ENCODE measurements around the gene KIAA0040. TPM values are rescaled to one million over a fixed set of nuclear protein-coding genes. Genes with fewer than 3 reads are reported as not detected.
A peak's percentile ranks its signal among the peaks of the same experiment; 100 is the strongest.

The KIAA0040 gene
- total and polyA plus RNA-seq, 2 donors (not counting 1 experiment from before 2014, with no cell fraction given) = 93.6 to 106 TPM

GRCh38 chr1:175164751-175165150 is 27.8 kb downstream of the KIAA0040 start:
- no peak overlapping the region for H2AFZ ChIP-seq (ENCODE audit: insufficient read depth, low read depth, low read length, poor library complexity, severe bottlenecking)
- no peak overlapping the region for H3K4me3 ChIP-seq (ENCODE audit: control extremely low read depth in 1 of 5, extremely low read depth in 1 of 5, insufficient read depth in 1 of 5, low read depth in 2 of 5, low read length in 4 of 5)
- intact Hi-C loops (cut with micrococcal nuclease) = no loop called here
- H3K4me3 Mint-ChIP-seq = no peak overlapping the region
- no peaks in the 10 kb centered on the region for H3K27me3 ChIP-seq (replicated peaks in 1 of 4; ENCODE audit: control extremely low read depth in 1 of 4, control insufficient read depth in 3 of 4, insufficient read depth in 4 of 4, low read length in 3 of 4)
- H3K4me1 ChIP-seq (ENCODE audit: control insufficient read depth in 2 of 2, insufficient read depth in 2 of 2, low read length in 2 of 2) = peaks cover 1 to 3% of the 10 kb centered on the region in 2 donors
- WGBS (ENCODE audit: insufficient coverage) = no CpG with 5 or more reads among the region's 2 CpGs
- DNase-seq = no peak
- POLR2A ChIA-PET = no interaction called here
- H3K9me3 ChIP-seq (ENCODE audit: control extremely low read depth in 1 of 3, control insufficient read depth in 2 of 3, insufficient read depth in 1 of 3, low read length in 2 of 3) = no peaks in the 10 kb centered on the region
- peaks cover 28% of the 10 kb centered on the region for H3K4me1 Mint-ChIP-seq
- peak overlapping the region; percentile 63 for H3K27ac Mint-ChIP-seq
- no peak overlapping the region for H3K4me2 ChIP-seq (replicated peaks; ENCODE audit: low read depth, low read length, poor library complexity, severe bottlenecking)
- peaks cover 31% of the 10 kb centered on the region for H3K79me2 ChIP-seq (ENCODE audit: control insufficient read depth, insufficient read depth, low read length)
- H4K20me1 ChIP-seq (ENCODE audit: control insufficient read depth, insufficient read depth, low read length, poor library complexity, severe bottlenecking) = peaks cover 77% of the 10 kb centered on the region
- no peaks in the 10 kb centered on the region for H3K27me3 Mint-ChIP-seq
- H3K9ac ChIP-seq (ENCODE audit: low read length) = no peak overlapping the region
- CTCF ChIA-PET = interaction anchor here (2.4 to 8.5 kb wide), 3 partner anchors 10 to 154 kb away, joined by 11 to 93 read pairs (median 16); no protein-coding TSS in a partner anchor
- no peak overlapping the region for H3K27ac ChIP-seq (ENCODE audit: low read length in 2 of 2)
- H3K36me3 ChIP-seq (replicated peaks in 1 of 2; ENCODE audit: control extremely low read depth in 1 of 2, control insufficient read depth in 1 of 2, extremely low read depth in 1 of 2, insufficient read depth in 2 of 2, low read length in 1 of 2) = peaks cover 41 to 98% of the 10 kb centered on the region in 2 experiments
- no peak for ATAC-seq (ENCODE audit: low read depth)
- no peak for TF ChIP-seq EZH2 (IDR thresholded peaks at IDR 0.05; ENCODE audit: borderline replicate concordance, insufficient read depth, low read depth, low read length, poor library complexity, severe bottlenecking)
- no peak for TF ChIP-seq CTCF (IDR thresholded peaks at IDR 0.05)
- no peaks in the 10 kb centered on the region for H3K9me3 Mint-ChIP-seq (ENCODE audit: insufficient read depth)

GRCh38 chr1:175163702-175164101 is 28.9 kb downstream of the KIAA0040 start:
- H3K27ac Mint-ChIP-seq = peak overlapping the region; percentile 67
- H3K9me3 ChIP-seq (ENCODE audit: control extremely low read depth in 1 of 3, control insufficient read depth in 2 of 3, insufficient read depth in 1 of 3, low read length in 2 of 3) = no peaks in the 10 kb centered on the region
- H3K4me1 Mint-ChIP-seq = peaks cover 19% of the 10 kb centered on the region
- H3K27me3 ChIP-seq (replicated peaks in 1 of 4; ENCODE audit: control extremely low read depth in 1 of 4, control insufficient read depth in 3 of 4, insufficient read depth in 4 of 4, low read length in 3 of 4) = no peaks in the 10 kb centered on the region
- CTCF ChIA-PET = interaction anchor here (1.3 to 8.5 kb wide), 5 partner anchors 9 to 174 kb away, joined by 3 to 93 read pairs (median 11); no protein-coding TSS in a partner anchor
- DNase-seq (no peak), ATAC-seq (ENCODE audit: low read depth) (no peak)
- POLR2A ChIA-PET = no interaction called here
- no peaks in the 10 kb centered on the region for H3K9me3 Mint-ChIP-seq (ENCODE audit: insufficient read depth)
- H3K27ac ChIP-seq (ENCODE audit: low read length in 2 of 2) = peak overlapping the region in 1 of 2 donors; percentile 21
- H3K4me1 ChIP-seq (ENCODE audit: control insufficient read depth in 2 of 2, insufficient read depth in 2 of 2, low read length in 2 of 2) = no peaks in the 10 kb centered on the region
- no peak overlapping the region for H3K4me3 Mint-ChIP-seq
- TF ChIP-seq EZH2 (IDR thresholded peaks at IDR 0.05; ENCODE audit: borderline replicate concordance, insufficient read depth, low read depth, low read length, poor library complexity, severe bottlenecking) = no peak
- no peak for TF ChIP-seq CTCF (IDR thresholded peaks at IDR 0.05)
- no peak overlapping the region for H3K4me3 ChIP-seq (ENCODE audit: control extremely low read depth in 1 of 5, extremely low read depth in 1 of 5, insufficient read depth in 1 of 5, low read depth in 2 of 5, low read length in 4 of 5)
- peaks cover 77% of the 10 kb centered on the region for H4K20me1 ChIP-seq (ENCODE audit: control insufficient read depth, insufficient read depth, low read length, poor library complexity, severe bottlenecking)
- intact Hi-C loops (cut with micrococcal nuclease) = no loop called here
- peaks cover 42 to 97% of the 10 kb centered on the region in 2 experiments for H3K36me3 ChIP-seq (replicated peaks in 1 of 2; ENCODE audit: control extremely low read depth in 1 of 2, control insufficient read depth in 1 of 2, extremely low read depth in 1 of 2, insufficient read depth in 2 of 2, low read length in 1 of 2)
- H2AFZ ChIP-seq (ENCODE audit: insufficient read depth, low read depth, low read length, poor library complexity, severe bottlenecking) = no peak overlapping the region
- no peak overlapping the region for H3K4me2 ChIP-seq (replicated peaks; ENCODE audit: low read depth, low read length, poor library complexity, severe bottlenecking)
- 83% methylated on average over 3 of the region's 4 CpGs for WGBS (ENCODE audit: insufficient coverage)
- no peak overlapping the region for H3K9ac ChIP-seq (ENCODE audit: low read length)
- no peaks in the 10 kb centered on the region for H3K27me3 Mint-ChIP-seq
- H3K79me2 ChIP-seq (ENCODE audit: control insufficient read depth, insufficient read depth, low read length) = peaks cover 21% of the 10 kb centered on the region

Data from B cell (primary cell).